Measurements from ENCODE around the gene KRTAP22-2. TPM values are rescaled to one million over a fixed set of nuclear protein-coding genes. Genes with fewer than 3 reads are reported as not detected.

The KRTAP22-2 gene
- total and polyA plus RNA-seq, 5 experiments from 2014 or later, result not detected

DNA sequence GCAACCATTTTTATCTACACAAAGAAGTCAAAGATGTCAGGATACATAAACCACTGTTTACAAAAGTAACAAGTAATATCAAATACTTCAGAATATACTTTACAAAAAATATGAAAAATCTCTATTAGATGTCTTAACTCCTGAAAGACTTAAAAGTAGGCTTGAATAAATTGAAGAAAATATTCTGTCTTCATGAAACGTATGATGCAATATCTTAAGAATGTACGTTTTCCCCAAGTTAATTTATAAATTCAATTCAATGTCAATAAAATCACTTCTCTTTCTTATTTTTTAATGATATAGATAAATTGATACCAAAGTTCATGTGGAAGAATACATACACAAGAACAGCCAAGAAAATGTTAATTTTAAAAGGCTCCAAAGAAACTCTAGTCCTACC is 35.1 kb downstream of the KRTAP22-2 start:
- Mint-ChIP-seq H3K27ac (no peak overlapping the region), H3K36me3 (peaks cover 0 to 5% (median 0%) of the 10 kb centered on the region in 3 donors), H3K9me3 (peaks cover 2 to 29% (median 12%) of the 10 kb centered on the region in 9 donors), H3K27me3 (peaks cover 0 to 28% (median 9%) of the 10 kb centered on the region in 5 donors), H3K4me1 (no peaks in the 10 kb centered on the region), H3K4me3 (no peak overlapping the region)
- POLR2A ChIA-PET, result no interaction called here
- ATAC-seq (no peak), DNase-seq (no peak)

DNA sequence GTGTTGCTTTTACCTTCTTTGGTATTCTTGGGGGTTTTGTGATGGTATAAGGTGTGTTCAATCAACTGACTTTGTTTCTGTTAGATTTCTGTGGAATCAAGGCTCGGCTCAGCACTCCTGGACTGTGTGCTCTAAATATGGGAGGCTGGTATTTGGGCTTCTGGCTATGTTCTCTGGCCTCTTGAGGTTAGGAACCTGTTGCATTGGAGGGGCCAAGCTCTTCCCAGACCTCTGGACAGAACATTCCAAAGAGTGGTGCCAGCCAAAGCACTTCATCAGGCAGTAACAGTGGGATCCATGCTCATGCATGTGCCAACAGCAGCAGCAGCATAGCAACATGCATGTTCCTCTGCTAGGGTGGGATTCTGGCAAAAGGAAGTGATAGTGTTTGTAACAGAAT is 37.4 kb downstream of the KRTAP22-2 start:
- Mint-ChIP-seq H3K4me3 (no peak overlapping the region), H3K4me1 (no peaks in the 10 kb centered on the region), H3K27ac (no peak overlapping the region), H3K36me3 (peaks cover 0 to 5% (median 0%) of the 10 kb centered on the region in 3 donors), H3K9me3 (peaks cover 2 to 30% (median 12%) of the 10 kb centered on the region in 9 donors), H3K27me3 (peaks cover 0 to 35% (median 9%) of the 10 kb centered on the region in 5 donors)
- DNase-seq (no peak), ATAC-seq (no peak)
- POLR2A ChIA-PET, result no interaction called here

DNA sequence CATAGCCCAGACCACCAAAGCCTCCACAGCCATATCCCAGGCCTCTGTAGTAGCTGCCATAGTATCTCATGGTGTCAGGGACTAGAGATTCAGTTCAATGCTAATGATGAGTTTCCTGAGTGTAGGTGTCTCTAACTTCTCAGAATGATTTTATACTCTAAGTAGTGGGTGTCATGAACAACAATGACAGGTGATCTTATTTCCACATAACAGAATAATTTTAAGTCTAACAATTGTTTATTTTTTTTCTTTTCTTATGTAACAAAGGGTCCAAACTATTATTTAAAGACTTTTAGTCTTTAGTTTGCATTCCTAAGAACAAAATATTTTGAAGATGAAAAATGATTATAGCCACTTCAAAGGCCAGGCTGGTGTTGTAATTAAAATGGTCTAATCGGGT is 48.4 kb downstream of the KRTAP22-2 start, which contains the start of gene KRTAP19-6:
Gene KRTAP19-6, minus strand, starts transcription at position 101 of the 400 bp plus-strand sequence. Its CDS starts 31 bp downstream, at position 70.
- Mint-ChIP-seq H3K4me1 (no peaks in the 10 kb centered on the region), H3K36me3 (no peaks in the 10 kb centered on the region), H3K9me3 (peaks cover 0 to 16% (median 2%) of the 10 kb centered on the region in 9 donors), H3K4me3 (no peak within 1 kb of the TSS), H3K27ac (no peak within 1 kb of the TSS), H3K27me3 (no peaks in the 10 kb centered on the region)
- POLR2A ChIA-PET, result no interaction called here
- ATAC-seq (no peak), DNase-seq (no peak)

Other genes with a start within 250 kb of the KRTAP22-2 start
- gene KRTAP23-1, start 241.8 kb downstream of the KRTAP22-2 start, total RNA-seq, result not detected
- gene KRTAP23-1, start 241.8 kb downstream of the KRTAP22-2 start, polyA plus RNA-seq, result not detected
- gene KRTAP13-2, start 218.1 kb downstream of the KRTAP22-2 start, total RNA-seq, result not detected
- gene KRTAP13-2, start 218.1 kb downstream of the KRTAP22-2 start, polyA plus RNA-seq, result not detected
- gene KRTAP13-1, start 194.4 kb downstream of the KRTAP22-2 start, total RNA-seq, result not detected
- not detected for gene KRTAP13-1, start 194.4 kb downstream of the KRTAP22-2 start, polyA plus RNA-seq
- gene KRTAP13-3, start 164.5 kb downstream of the KRTAP22-2 start, total RNA-seq, result not detected
- not detected for gene KRTAP13-3, start 164.5 kb downstream of the KRTAP22-2 start, polyA plus RNA-seq
- gene KRTAP13-4, start 160.2 kb downstream of the KRTAP22-2 start, total RNA-seq, result not detected
- not detected for gene KRTAP13-4, start 160.2 kb downstream of the KRTAP22-2 start, polyA plus RNA-seq
- not detected for gene KRTAP15-1, start 150.1 kb downstream of the KRTAP22-2 start, total RNA-seq
- not detected for gene KRTAP15-1, start 150.1 kb downstream of the KRTAP22-2 start, polyA plus RNA-seq
- not detected for gene KRTAP19-1, start 110.0 kb downstream of the KRTAP22-2 start, total RNA-seq
- gene KRTAP19-1, start 110.0 kb downstream of the KRTAP22-2 start, polyA plus RNA-seq, result not detected
- gene KRTAP19-2, start 103.0 kb downstream of the KRTAP22-2 start, total RNA-seq, result not detected
- not detected for gene KRTAP19-2, start 103.0 kb downstream of the KRTAP22-2 start, polyA plus RNA-seq
- not detected for gene KRTAP19-3, start 98.4 kb downstream of the KRTAP22-2 start, total RNA-seq
- gene KRTAP19-3, start 98.4 kb downstream of the KRTAP22-2 start, polyA plus RNA-seq, result not detected
- not detected for gene KRTAP19-4, start 93.2 kb downstream of the KRTAP22-2 start, total RNA-seq
- not detected for gene KRTAP19-4, start 93.2 kb downstream of the KRTAP22-2 start, polyA plus RNA-seq
- not detected for gene KRTAP19-5, start 88.3 kb downstream of the KRTAP22-2 start, total RNA-seq
- gene KRTAP19-5, start 88.3 kb downstream of the KRTAP22-2 start, polyA plus RNA-seq, result not detected
- gene KRTAP19-6, start 48.5 kb downstream of the KRTAP22-2 start, total RNA-seq, result not detected
- gene KRTAP19-6, start 48.5 kb downstream of the KRTAP22-2 start, polyA plus RNA-seq, result not detected
- not detected for gene KRTAP19-7, start 29.1 kb downstream of the KRTAP22-2 start, total RNA-seq
- not detected for gene KRTAP19-7, start 29.1 kb downstream of the KRTAP22-2 start, polyA plus RNA-seq
- gene KRTAP6-3, start 2.0 kb upstream of the KRTAP22-2 start, total RNA-seq, result not detected
- not detected for gene KRTAP6-3, start 2.0 kb upstream of the KRTAP22-2 start, polyA plus RNA-seq
- not detected for gene KRTAP6-2, start 8.5 kb upstream of the KRTAP22-2 start, total RNA-seq
- gene KRTAP6-2, start 8.5 kb upstream of the KRTAP22-2 start, polyA plus RNA-seq, result not detected
- not detected for gene KRTAP22-1, start 10.7 kb upstream of the KRTAP22-2 start, total RNA-seq
- not detected for gene KRTAP22-1, start 10.7 kb upstream of the KRTAP22-2 start, polyA plus RNA-seq
- gene KRTAP6-1, start 23.5 kb upstream of the KRTAP22-2 start, total RNA-seq, result not detected
- gene KRTAP6-1, start 23.5 kb upstream of the KRTAP22-2 start, polyA plus RNA-seq, result not detected
- gene KRTAP20-1, start 26.0 kb upstream of the KRTAP22-2 start, total RNA-seq, result not detected
- not detected for gene KRTAP20-1, start 26.0 kb upstream of the KRTAP22-2 start, polyA plus RNA-seq
- gene KRTAP20-4, start 30.2 kb upstream of the KRTAP22-2 start, total RNA-seq, result not detected
- gene KRTAP20-4, start 30.2 kb upstream of the KRTAP22-2 start, polyA plus RNA-seq, result not detected
- gene KRTAP20-2, start 44.8 kb upstream of the KRTAP22-2 start, total RNA-seq, result not detected
- not detected for gene KRTAP20-2, start 44.8 kb upstream of the KRTAP22-2 start, polyA plus RNA-seq
- not detected for gene KRTAP20-3, start 52.5 kb upstream of the KRTAP22-2 start, total RNA-seq
- not detected for gene KRTAP20-3, start 52.5 kb upstream of the KRTAP22-2 start, polyA plus RNA-seq
- gene KRTAP21-3, start 128.4 kb upstream of the KRTAP22-2 start, total RNA-seq, result not detected
- not detected for gene KRTAP21-3, start 128.4 kb upstream of the KRTAP22-2 start, polyA plus RNA-seq
- not detected for gene KRTAP21-2, start 156.9 kb upstream of the KRTAP22-2 start, total RNA-seq
- not detected for gene KRTAP21-2, start 156.9 kb upstream of the KRTAP22-2 start, polyA plus RNA-seq
- gene KRTAP21-1, start 165.0 kb upstream of the KRTAP22-2 start, total RNA-seq, result not detected
- gene KRTAP21-1, start 165.0 kb upstream of the KRTAP22-2 start, polyA plus RNA-seq, result not detected
- not detected for gene KRTAP8-1, start 222.9 kb upstream of the KRTAP22-2 start, total RNA-seq
- gene KRTAP8-1, start 222.9 kb upstream of the KRTAP22-2 start, polyA plus RNA-seq, result not detected
- gene KRTAP7-1, start 239.4 kb upstream of the KRTAP22-2 start, total RNA-seq, result not detected
- not detected for gene KRTAP7-1, start 239.4 kb upstream of the KRTAP22-2 start, polyA plus RNA-seq

All from naive thymus-derived CD8-positive, alpha-beta T cell (primary cell).